Pulmonary artery endothelial cell (primary cell): Measurements from ENCODE around the gene PIK3AP1. TPM values are rescaled to one million over a fixed set of nuclear protein-coding genes. Genes with fewer than 3 reads are reported as not detected.
"Not testable (repeated sequence)": the region's sequence is repeated elsewhere in the genome, so short reads cannot be mapped to it uniquely, and the experiment has no call there.

Source experiments
- DNase-seq: peaks from one replicate; pipeline ENCODE4 v3.0.0-alpha.2; 2011; ENCODE audit warnings: low read depth, low spot score
- total RNA-seq: library from RNA; depleted of rRNA; stranded (reverse); fragments of >200 nt; gene quantifications from 2 replicates; pipeline ENCODE4 v1.2.3, GENCODE V29; 2014

PIK3AP1 gene
- total RNA-seq, 1 donor from 2014 or later, result 0.13 TPM

DNA sequence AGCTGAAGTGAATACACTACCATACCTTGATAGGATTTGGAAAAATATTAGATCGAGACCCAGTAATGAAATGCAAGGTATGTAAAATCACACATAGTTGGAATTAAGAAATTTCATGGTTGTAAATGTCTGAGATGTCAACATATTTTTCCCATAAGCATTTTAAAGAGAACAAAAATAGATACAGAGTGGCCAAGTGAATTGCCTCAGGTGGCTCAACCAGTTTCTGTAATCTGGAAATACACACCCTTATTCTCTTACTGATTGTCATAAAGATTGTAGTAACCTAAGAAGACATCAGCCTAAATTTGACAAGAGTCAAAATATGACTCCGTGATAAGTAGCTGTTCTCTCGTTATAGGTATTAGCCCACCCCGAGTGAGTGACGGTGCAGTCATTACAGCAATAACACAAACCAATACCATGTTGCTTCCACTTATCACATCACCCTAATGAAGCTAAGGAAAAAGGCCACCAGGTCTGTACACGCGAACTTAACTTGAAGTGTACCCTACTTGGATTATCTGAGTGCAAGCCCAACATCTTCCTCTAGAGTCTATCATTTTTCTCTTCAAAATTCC lies 23.4 kb downstream of the PIK3AP1 start:
- DNase-seq, result no peak

DNA sequence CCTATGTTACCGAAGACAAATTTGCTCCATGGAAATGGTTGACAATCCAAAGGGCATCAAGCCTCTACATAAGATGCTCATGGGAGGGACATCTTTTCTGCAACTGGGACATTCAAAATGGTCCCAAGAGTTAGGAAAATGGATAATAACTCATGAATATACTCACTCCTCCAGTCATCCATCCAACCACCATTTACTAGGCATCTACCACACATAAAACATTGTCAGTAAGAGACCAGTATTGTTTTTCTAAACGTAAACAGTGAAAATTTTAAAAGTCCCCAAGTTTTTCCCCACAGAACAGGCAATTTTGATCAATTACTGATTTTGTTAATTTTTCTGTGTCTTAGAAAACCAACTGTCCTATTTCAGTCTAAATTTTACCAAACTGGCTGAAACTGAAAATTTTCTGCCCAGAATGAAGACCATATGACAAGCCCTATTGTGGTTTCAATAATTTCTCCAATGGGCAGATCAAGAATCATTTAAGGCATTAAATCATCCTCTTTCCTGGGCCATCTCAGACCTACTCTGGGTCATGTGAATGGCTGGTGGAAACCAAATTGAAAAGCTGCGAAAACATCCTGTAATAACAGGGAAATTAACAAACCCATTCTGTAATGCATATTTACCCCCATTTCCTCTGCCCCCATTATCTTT lies 24.2 kb downstream of the PIK3AP1 start:
- DNase-seq, result no peak

GRCh38 chr10:96695366-96695765 lies 24.9 kb downstream of the PIK3AP1 start:
- no peak for DNase-seq

DNA sequence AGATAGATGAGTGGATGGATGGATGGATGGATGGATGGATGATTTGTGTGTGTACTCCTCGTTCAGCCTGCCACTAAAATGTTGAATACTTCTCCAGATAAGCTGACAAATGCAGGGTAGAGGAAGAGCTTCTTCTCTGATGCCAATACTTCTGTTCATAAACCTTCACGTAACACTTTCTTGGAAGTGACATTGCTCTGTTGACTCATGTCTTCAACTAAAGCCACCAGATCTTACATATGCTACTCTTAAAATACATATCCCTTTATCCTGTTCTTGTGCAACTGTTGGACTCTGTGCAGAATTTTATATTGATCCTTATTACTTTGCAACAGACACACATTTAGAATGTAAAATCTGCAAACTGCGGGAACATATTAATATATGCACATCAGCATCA lies 26.9 kb downstream of the PIK3AP1 start:
- no peak for DNase-seq

- DNase-seq, result no peak
These were observed 27.9 kb downstream of the PIK3AP1 start for GRCh38 chr10:96692427-96692826.

DNA sequence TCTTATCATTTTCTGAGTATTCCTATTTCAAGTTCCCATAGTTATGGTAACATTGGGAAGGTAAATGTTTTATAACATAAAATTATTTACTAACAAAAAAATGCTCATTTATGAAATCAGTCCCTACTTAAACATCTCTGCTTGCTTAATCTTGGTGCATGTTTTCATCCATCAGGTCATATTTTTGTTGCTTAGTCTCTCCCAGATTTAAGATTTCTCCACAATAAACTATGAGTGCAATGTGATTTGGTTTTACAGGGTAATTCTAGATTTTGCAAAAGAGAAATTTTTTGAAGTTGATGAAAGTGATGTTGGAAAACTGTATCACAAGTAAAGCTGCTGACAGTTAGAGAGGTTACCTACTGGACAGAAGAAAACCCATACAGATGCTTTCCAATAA lies 28.6 kb downstream of the PIK3AP1 start:
- no peak for DNase-seq

DNA sequence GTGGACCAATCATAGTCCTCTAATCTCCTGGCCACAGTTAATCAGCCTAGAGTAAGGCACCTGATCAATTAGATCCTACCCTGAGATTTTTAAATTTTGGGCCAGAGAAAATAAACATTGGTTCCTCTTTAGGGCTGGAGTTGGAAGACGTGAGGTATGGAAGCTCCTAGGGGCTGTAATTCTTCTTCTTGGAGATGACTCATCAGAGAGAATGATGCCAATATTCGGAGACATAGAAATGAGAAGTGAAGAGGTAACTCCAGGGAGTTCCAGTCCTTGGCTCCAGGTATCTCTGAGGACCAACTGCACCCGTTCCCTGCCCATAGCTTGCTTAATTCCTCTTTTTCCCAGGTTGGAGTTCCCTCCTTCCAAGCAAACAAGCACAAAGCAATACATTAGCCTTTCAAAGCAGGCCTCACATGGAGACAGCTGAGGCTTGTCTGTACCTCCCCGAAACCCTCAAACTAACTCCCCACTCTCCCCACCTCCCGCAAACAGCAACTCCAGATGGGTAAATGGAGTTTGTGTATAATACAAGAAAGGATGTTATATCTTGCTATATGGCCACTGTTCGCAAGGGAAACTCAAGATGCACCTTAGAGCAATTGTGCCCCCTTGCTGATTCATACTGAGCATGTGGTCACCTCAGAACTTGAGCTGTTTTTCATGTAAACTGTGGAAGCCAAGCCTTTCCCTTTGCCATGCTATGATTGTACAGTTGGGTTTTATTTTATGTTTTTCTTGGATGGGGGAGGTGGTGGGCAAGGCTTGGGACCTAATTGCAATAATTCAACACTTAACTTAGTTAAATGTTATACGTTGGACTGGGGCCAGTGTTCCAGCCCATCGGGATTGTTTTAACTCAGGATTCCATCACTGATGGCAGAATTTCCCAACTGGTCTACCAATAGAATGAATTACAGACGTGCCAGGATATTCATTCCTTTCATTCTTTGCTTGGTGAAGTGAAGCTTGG lies 29.3 kb downstream of the PIK3AP1 start:
- no peak for DNase-seq

- DNase-seq, result no peak
These were observed 31.5 kb downstream of the PIK3AP1 start for GRCh38 chr10:96688789-96689188.

DNA sequence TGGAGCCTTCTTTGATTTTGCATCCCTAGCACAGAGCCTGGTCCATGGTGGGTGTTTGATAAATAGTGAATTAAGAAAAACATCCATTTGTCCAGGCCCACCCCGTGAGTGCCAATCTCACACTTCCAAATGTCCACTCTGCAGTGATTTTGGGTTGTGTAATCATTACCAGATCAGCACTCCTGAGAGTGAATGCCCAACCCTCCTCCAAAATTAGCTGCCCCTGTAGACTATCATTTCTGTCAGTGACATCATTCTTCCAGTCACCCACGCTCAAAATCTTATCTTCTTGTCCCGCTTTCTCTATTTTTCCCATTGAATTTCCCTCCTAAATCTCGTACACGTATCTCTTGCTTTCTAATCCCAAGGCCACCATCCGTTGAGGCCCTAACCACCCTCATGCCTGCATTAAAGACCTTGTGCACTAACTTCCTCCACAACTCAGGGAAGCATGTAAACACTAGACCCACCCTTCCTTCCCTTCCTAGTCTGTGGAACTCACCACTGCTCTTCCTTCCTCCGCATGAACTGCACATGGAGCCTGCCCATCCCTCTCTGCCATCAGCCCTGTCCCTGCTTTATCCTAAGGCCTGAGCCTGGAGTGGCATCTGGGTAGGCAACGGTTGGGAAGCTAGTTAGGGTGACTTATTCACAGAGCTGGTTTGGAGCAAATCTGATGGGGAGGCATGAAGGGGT lies 32.8 kb downstream of the PIK3AP1 start:
- DNase-seq, result no peak

GRCh38 chr10:96686514-96686913 lies 33.8 kb downstream of the PIK3AP1 start:
- no peak for DNase-seq

DNA sequence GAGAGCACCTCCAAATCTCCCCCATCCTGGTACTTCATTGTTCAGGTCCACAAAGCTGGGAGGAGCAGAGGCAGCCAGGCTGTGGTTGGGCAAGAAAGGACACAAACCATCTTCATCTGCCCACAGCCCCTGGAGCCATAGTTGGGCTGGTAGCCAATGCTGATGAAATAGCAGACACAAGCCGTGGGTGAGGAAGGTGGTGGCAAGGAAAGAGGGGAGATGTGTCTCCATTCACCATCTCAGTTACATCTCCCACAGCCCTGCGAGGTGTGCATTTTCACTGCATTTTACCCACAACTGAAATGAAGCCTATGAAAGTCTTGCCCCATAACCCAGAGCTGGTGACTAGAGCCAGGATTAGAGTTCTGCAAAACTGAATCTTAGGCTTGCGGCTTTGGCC lies 35.0 kb downstream of the PIK3AP1 start:
- DNase-seq, result no peak

- DNase-seq, result no peak
These were observed 35.5 kb downstream of the PIK3AP1 start for GRCh38 chr10:96684826-96685225.

GRCh38 chr10:96683710-96684109 lies 36.6 kb downstream of the PIK3AP1 start:
- no peak for DNase-seq

DNA sequence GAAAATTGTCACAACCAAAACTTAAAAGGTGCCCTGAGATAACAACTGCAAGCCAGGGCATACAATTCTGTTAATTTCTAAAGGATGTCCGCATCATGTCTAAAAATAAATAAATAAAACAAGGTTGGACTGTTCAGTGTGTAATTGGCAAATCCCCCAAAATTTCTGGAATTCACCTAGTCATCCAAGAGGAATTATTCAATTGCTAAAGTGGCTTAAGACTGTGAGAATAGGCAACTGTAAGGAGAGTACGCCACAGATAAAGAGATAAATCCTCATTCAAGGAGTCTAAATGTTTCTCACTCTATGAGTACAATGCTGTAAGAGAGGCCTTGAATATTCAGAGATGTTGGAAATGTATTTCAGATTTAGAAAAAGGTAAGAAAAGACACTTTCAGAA lies 37.2 kb downstream of the PIK3AP1 start:
- no peak for DNase-seq

GRCh38 chr10:96681524-96681923 lies 38.8 kb downstream of the PIK3AP1 start:
- no peak for DNase-seq

DNA sequence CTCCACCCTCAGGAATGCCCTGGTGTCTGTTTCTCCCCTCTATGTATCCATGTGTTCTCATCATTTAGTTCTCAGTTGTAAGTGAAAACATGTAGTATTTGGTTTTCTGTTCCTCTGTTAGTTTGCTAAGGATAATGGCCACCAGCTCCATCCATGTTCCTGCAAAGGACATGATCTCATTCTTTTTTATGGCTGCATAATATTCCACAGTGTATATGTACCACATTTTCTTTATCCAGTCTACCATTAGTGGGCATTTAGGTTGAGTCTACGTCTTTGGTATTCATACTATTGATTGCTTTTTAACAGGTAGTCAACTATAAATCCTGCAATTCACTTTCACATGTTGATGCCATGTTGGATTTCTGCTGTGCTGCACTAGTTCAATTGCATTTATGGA lies 39.9 kb downstream of the PIK3AP1 start:
- not testable (repeated sequence) for DNase-seq

DNA sequence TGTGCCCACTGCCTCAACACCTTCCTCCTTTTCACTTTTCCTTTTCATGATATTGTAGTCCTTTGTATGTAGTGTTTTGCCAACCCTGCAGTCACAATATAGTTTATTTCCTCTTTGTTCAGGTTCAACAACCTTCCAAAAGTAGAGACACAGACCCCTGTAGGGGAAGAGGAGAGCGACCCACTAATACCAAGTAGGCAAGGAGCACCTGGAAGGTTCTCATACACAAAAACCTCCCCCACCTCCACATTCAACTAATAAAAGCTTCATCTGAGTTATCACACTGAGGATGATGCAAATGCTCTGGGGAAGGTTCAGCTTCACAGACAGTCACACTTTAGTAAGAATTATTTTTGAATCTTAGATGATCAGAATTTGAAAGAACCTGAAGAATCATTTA lies 41.6 kb downstream of the PIK3AP1 start:
- DNase-seq, result no peak

GRCh38 chr10:96676272-96677112 lies 43.8 kb downstream of the PIK3AP1 start:
- no peak for DNase-seq

DNA sequence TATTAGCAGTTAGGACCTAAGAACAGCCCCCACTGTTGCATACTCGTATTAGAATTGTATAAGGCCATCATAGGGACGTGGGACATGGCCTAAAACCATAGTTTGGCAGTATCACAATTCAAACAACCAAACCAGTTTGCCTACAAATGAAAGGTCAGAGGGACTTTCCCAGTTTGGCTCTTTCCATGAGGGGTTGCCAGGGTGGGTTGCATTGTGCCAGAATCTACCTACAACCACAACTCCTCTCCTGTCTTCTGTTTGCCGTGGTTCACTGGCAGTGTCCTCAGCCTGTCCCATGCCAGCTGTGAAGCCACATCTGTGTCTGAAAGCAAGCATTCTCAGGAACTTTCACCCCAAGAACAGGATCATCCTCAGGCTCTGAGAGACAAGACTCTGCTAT lies 44.5 kb downstream of the PIK3AP1 start:
- DNase-seq, result no peak

DNA sequence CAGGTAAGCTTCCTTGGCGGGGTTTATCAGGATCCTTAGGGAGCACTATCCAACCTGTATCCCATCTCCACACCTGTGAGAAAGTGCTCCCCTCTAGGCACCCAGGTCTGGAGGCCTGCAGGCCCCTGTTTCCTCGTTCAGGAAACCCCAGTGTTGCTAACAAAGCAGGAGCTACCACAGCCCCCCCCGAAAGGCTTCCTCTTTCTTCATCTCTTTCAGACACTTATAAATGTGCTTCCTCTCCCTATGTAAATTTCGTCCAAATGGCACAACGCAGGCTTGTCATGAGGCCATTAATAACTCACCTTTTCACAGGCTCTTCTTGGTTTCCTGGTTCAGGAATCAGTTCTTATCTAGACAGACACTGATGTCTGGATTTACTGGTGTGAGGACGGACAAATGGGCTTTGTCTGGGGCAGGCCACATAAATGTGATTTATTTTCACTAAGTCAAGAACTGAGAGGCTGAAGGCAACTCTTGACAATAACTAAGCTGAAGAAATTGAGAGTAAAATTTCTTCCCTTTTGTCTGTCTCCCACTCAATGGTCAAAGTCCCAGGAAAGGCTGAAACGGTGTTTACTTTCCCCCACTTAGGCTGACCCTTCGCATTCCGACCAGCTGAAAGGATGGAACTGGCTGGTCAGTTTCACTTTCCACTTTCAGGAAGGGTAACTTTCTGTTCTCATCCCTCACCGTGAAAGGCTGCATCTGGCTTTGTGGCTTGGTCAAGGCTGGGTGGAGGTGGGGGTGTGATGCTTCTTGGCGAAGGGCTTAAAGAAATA lies 46.8 kb downstream of the PIK3AP1 start:
- no peak for DNase-seq
